ENCODE results near the gene ICAM4. TPM values are rescaled to one million over a fixed set of nuclear protein-coding genes. Genes with fewer than 3 reads are reported as not detected.

ICAM4 gene
- total RNA-seq, 1 experiment from 2014 or later, result 2.0 TPM

GRCh38 chr19:10255358-10255757 lies 31.4 kb upstream of the ICAM4 start:
- DNase-seq (ENCODE audit: low spot score), result no peak
- Mint-ChIP-seq H3K27me3 (ENCODE audit: low read depth) (peaks cover 2% of the 10 kb centered on the region; the same call in 1 of the 2 replicates), H3K4me3 (no peak overlapping the region), H3K4me1 (peaks cover 5% of the 10 kb centered on the region), H3K9me3 (no peaks in the 10 kb centered on the region), H3K36me3 (peaks cover 37% of the 10 kb centered on the region), H3K27ac (no peak overlapping the region)
- CTCF ChIA-PET, result interaction anchor here (0.9 kb wide), 1 partner anchor 14 kb away, joined by 3 read pairs; no protein-coding TSS in a partner anchor
- no peak for TF ChIP-seq EMX1 (CRISPR knock-in tag; IDR thresholded peaks at IDR 0.05)
- no peak for TF ChIP-seq ZNF263 (CRISPR knock-in tag; IDR thresholded peaks at IDR 0.05; ENCODE audit: low read depth)
- TF ChIP-seq ZNF121 (CRISPR knock-in tag; IDR thresholded peaks at IDR 0.05), result no peak
- TF ChIP-seq IRF1 (CRISPR knock-in tag; IDR thresholded peaks at IDR 0.05), result no peak
- POLR2A ChIA-PET, result no interaction called here
- no peak for ATAC-seq

- H3K4me1 Mint-ChIP-seq, result peaks cover 5% of the 10 kb centered on the region
- no peak overlapping the region for H3K4me3 Mint-ChIP-seq
- ChIA-PET POLR2A (no interaction called here), CTCF (interaction anchor here (0.9 to 6.1 kb wide), 4 partner anchors 13 to 134 kb away, joined by 3 to 149 read pairs (median 55); partner anchors contain the start of gene ICAM1)
- no peak overlapping the region for H3K27ac Mint-ChIP-seq
- H3K9me3 Mint-ChIP-seq, result no peaks in the 10 kb centered on the region
- TF ChIP-seq AR (CRISPR knock-in tag; IDR thresholded peaks at IDR 0.05), result no peak
- no peak for TF ChIP-seq AFF4 (CRISPR knock-in tag; IDR thresholded peaks at IDR 0.05; ENCODE audit: borderline replicate concordance)
- TF ChIP-seq ZNF121 (CRISPR knock-in tag; IDR thresholded peaks at IDR 0.05), result no peak
- TF ChIP-seq TP53 (CRISPR knock-in tag; IDR thresholded peaks at IDR 0.05), result no peak
- TF ChIP-seq ZBTB43 (CRISPR knock-in tag; IDR thresholded peaks at IDR 0.05), result no peak
- no peak for TF ChIP-seq ZNF317 (CRISPR knock-in tag; IDR thresholded peaks at IDR 0.05; ENCODE audit: borderline replicate concordance, low read depth)
- TF ChIP-seq E2F1 (CRISPR knock-in tag; IDR thresholded peaks at IDR 0.05), result no peak
- no peak for TF ChIP-seq SOX15 (CRISPR knock-in tag; IDR thresholded peaks at IDR 0.05)
- TF ChIP-seq CDX4 (CRISPR knock-in tag; IDR thresholded peaks at IDR 0.05; ENCODE audit: borderline replicate concordance), result no peak
- TF ChIP-seq SP1 (CRISPR knock-in tag; conservative IDR thresholded peaks at IDR 0.05), result no peak
- TF ChIP-seq ZNF138 (CRISPR knock-in tag; conservative IDR thresholded peaks at IDR 0.05), result no peak
- no peak for TF ChIP-seq E2F4 (CRISPR knock-in tag; IDR thresholded peaks at IDR 0.05; ENCODE audit: borderline replicate concordance, low read depth)
- peaks cover 37% of the 10 kb centered on the region for H3K36me3 Mint-ChIP-seq
- ATAC-seq, result no peak
- DNase-seq (ENCODE audit: low spot score), result no peak
- H3K27me3 Mint-ChIP-seq (ENCODE audit: low read depth), result peaks cover 2% of the 10 kb centered on the region
These were observed 30.2 kb upstream of the ICAM4 start for GRCh38 chr19:10256551-10256950.
